Tibial artery (tissue), 4 donors: ENCODE results near the gene SND1.

Source experiments
- DNase-seq, 2 donors: peaks; one replicate each; pipeline ENCODE4 v3.0.0-alpha.2; 2019
- H3K27ac ChIP-seq, 2 donors: fragments of 200-600 bp; sonication (generic) in 1 of 2; 1 replicate in 1 of 2; 2 replicates in 1 of 2; pipeline ENCODE4 v1.5.1; 2018 to 2019; ENCODE audit warnings: mild to moderate bottlenecking in 1 of 2
- H3K27me3 ChIP-seq, 2 donors: fragments of 200-600 bp; sonication (generic) in 1 of 2; one replicate each; pipeline versions ENCODE4 v1.5.1 to v1.6.0; 2016 to 2019
- H3K36me3 ChIP-seq, 3 donors: fragments of 200-600 bp; sonication (generic) in 2 of 3; one replicate each; pipeline ENCODE4 v1.5.1; 2016 to 2019; ENCODE audit warnings: mild to moderate bottlenecking in 2 of 3
- H3K4me1 ChIP-seq, 4 donors: fragments of 200-600 bp; sonication (generic) in 2 of 4; 1 replicate in 3 of 4; 2 replicates in 1 of 4; pipeline ENCODE4 v1.5.1; 2016 to 2019
- H3K4me3 ChIP-seq, 2 donors: fragments of 200-600 bp; sonication (generic) in 1 of 2; 1 replicate in 1 of 2; 2 replicates in 1 of 2; pipeline ENCODE4 v1.5.1; 2018 to 2019; ENCODE audit warnings: mild to moderate bottlenecking in 2 of 2
- H3K9me3 ChIP-seq, 3 donors: fragments of 200-600 bp; sonication (generic) in 1 of 3; one replicate each; pipeline ENCODE4 v1.5.1; 2016 to 2019
- CTCF ChIP-seq, 2 experiments: fragments of 200-600 bp in 1 of 2; fragments of 450-650 bp in 1 of 2; IDR thresholded peaks; one replicate each; pipeline ENCODE4 v1.5.1; 2017 to 2019; ENCODE audit warnings: antibody characterized with exemption in 2 of 2, mild to moderate bottlenecking in 1 of 2, moderate library complexity in 1 of 2
- intact Hi-C: fragments of 100-400 bp; cut with DNase I; formaldehyde crosslinking; loops from one replicate; pipeline ENCODE4 v1.15.0; 2023; ENCODE audit warnings: low total_unique reads

Gene SND1

DNA sequence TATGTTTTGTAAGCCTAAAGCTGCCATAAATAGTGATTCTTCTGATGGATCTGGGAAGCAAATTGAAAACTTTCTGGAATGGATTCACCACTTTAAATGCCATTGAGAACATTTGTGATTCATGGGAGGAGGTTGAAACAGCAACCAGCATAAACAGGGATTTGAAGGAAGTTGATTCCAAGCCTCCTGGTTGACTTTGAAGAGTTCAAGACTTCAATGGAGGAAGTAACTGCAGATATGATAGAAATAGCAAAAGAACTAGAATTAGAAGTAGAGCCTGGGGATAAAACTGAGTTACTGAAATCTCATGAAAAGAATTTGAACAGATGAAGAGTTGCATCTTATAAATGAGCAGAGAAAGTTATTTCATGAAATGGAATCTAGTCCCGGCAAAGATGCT is 280.1 kb downstream of the SND1 start:
- Histone ChIP-seq H3K27ac (no peak overlapping the region), H3K27me3 (no peaks in the 10 kb centered on the region), H3K4me3 (no peak overlapping the region), H3K36me3 (peaks cover 26 to 29% (median 29%) of the 10 kb centered on the region in 3 donors), H3K9me3 (no peaks in the 10 kb centered on the region), H3K4me1 (no peaks in the 10 kb centered on the region)
- no peak for TF ChIP-seq CTCF (IDR thresholded peaks at IDR 0.05)
- intact Hi-C loops, result no loop called here
- DNase-seq, result no peak

- intact Hi-C loops, result no loop called here
- no peak for TF ChIP-seq CTCF (IDR thresholded peaks at IDR 0.05)
- Histone ChIP-seq H3K27ac (no peak overlapping the region), H3K4me1 (no peaks in the 10 kb centered on the region), H3K9me3 (no peaks in the 10 kb centered on the region), H3K27me3 (no peaks in the 10 kb centered on the region), H3K4me3 (no peak overlapping the region), H3K36me3 (peaks cover 26 to 29% (median 29%) of the 10 kb centered on the region in 3 donors)
- DNase-seq, result no peak
These were observed 280.5 kb downstream of the SND1 start for GRCh38 chr7:127932496-127932895.

GRCh38 chr7:127933146-127933545 is 281.2 kb downstream of the SND1 start:
- H3K9me3 ChIP-seq, result no peaks in the 10 kb centered on the region
- TF ChIP-seq CTCF (IDR thresholded peaks at IDR 0.05), result no peak
- DNase-seq, result no peak
- no peaks in the 10 kb centered on the region for H3K4me1 ChIP-seq
- peaks cover 26 to 29% (median 29%) of the 10 kb centered on the region in 3 donors for H3K36me3 ChIP-seq
- no peak overlapping the region for H3K4me3 ChIP-seq
- intact Hi-C loops, result no loop called here
- no peak overlapping the region for H3K27ac ChIP-seq
- H3K27me3 ChIP-seq, result no peaks in the 10 kb centered on the region

DNA sequence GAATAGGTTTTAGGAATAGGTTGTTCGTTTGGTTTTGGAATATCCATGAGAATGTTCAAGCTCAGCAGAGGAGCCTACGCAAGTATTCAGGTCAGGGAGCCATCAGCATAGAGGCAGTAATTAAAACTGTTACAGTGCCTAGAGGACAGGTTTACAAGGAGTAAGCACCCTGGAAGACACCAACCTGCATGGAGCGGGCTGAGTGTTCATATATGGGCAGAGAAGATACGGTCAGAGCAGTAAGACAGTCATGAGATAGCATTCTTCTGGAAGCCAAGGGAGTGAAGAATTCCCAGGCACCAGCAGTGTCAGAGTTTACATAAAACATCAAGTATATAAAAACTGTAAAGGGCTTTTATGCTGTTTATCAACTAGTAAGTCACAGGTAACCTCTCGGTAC is 282.7 kb downstream of the SND1 start:
- Histone ChIP-seq H3K4me3 (no peak overlapping the region), H3K27me3 (no peaks in the 10 kb centered on the region), H3K27ac (no peak overlapping the region), H3K9me3 (no peaks in the 10 kb centered on the region), H3K36me3 (peaks cover 20 to 24% (median 20%) of the 10 kb centered on the region in 3 donors), H3K4me1 (peaks cover 0 to 3% (median 0%) of the 10 kb centered on the region in 4 donors)
- intact Hi-C loops, result no loop called here
- no peak for TF ChIP-seq CTCF (IDR thresholded peaks at IDR 0.05)
- DNase-seq, result no peak

DNA sequence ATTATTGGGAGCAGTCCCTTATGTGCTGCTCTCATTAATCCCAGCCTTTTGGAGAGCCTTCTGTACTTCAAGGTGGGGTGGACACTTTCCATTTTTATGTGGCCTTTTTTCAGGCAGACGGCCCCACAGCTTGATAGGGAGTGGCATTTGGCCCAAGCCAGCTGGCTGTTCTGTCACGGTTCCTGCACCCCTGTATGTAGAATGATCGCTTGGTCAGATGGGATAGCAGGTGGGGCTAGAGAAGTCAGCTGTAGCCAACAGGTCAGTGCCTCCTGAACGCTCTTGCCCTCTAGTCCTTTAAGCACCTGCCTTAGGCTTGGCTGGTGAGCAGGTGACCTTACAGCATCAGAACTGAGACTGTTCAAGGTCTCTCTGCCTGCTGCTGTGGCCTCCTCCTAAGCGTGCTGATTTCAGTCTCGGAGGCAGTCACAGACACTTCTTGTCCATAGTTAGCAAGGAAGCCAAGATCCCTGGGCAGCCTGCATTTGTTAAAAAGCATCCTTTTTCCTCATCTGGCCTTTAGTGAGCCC is 283.9 kb downstream of the SND1 start:
- no peak for DNase-seq
- TF ChIP-seq CTCF (IDR thresholded peaks at IDR 0.05), result no peak

More for the DNA sequence above, 283.9 kb downstream of the SND1 start:
- peaks cover 8 to 12% (median 8%) of the 10 kb centered on the region in 3 donors for H3K36me3 ChIP-seq
- H3K27me3 ChIP-seq, result no peaks in the 10 kb centered on the region
- H3K4me1 ChIP-seq, result peaks cover 0 to 3% (median 0%) of the 10 kb centered on the region in 4 donors
- no peak overlapping the region for H3K4me3 ChIP-seq
- H3K9me3 ChIP-seq, result no peaks in the 10 kb centered on the region
- intact Hi-C loops, result no loop called here
- H3K27ac ChIP-seq, result no peak overlapping the region
